ENCODE measurements around the gene BOLA2B.
"Not testable (repeated sequence)": the region's sequence is repeated elsewhere in the genome, so short reads cannot be mapped to it uniquely, and the experiment has no call there.

DNA sequence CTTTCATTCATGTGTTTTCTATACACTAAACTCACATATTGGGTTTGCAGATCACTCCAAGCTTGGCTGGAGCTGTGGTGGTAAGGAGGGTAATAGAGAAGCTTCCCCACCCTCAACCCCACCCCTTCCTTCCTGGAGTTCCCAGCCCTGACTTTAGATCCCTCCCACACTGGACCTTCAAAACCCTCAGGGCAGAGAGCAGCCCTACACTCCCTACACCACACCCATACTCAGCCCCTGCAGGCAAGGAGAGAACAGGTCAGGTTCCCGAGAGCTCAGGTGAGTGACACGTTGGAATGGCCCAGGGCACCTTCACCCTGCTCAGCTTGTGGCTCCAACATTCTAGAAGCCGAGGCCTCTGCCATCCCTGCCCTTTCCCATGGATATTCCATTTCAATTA is 5.6 kb upstream of the BOLA2B start, which contains the start of gene SULT1A3:
- not testable (repeated sequence) for TF ChIP-seq ZNF274 (IDR thresholded peaks at IDR 0.05; ENCODE audit: low read depth, low read length); SIN3A (IDR thresholded peaks at IDR 0.05; ENCODE audit: low read depth); FOSL1 (IDR thresholded peaks at IDR 0.05; ENCODE audit: low read depth); EZH2 (IDR thresholded peaks at IDR 0.05); RAD21 (IDR thresholded peaks at IDR 0.05; ENCODE audit: low read depth); POLR2AphosphoS5 (IDR thresholded peaks at IDR 0.05; ENCODE audit: low read depth, low read length); SRF (IDR thresholded peaks at IDR 0.05; ENCODE audit: low read depth)
- TF ChIP-seq, protein P1, sequence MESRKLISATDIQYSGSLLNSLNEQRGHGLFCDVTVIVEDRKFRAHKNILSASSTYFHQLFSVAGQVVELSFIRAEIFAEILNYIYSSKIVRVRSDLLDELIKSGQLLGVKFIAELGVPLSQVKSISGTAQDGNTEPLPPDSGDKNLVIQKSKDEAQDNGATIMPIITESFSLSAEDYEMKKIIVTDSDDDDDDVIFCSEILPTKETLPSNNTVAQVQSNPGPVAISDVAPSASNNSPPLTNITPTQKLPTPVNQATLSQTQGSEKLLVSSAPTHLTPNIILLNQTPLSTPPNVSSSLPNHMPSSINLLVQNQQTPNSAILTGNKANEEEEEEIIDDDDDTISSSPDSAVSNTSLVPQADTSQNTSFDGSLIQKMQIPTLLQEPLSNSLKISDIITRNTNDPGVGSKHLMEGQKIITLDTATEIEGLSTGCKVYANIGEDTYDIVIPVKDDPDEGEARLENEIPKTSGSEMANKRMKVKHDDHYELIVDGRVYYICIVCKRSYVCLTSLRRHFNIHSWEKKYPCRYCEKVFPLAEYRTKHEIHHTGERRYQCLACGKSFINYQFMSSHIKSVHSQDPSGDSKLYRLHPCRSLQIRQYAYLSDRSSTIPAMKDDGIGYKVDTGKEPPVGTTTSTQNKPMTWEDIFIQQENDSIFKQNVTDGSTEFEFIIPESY (IDR thresholded peaks at IDR 0.05; ENCODE audit: extremely low read depth, insufficient replicate concordance, low read length) = not testable (repeated sequence)
- TF ChIP-seq, protein P2, sequence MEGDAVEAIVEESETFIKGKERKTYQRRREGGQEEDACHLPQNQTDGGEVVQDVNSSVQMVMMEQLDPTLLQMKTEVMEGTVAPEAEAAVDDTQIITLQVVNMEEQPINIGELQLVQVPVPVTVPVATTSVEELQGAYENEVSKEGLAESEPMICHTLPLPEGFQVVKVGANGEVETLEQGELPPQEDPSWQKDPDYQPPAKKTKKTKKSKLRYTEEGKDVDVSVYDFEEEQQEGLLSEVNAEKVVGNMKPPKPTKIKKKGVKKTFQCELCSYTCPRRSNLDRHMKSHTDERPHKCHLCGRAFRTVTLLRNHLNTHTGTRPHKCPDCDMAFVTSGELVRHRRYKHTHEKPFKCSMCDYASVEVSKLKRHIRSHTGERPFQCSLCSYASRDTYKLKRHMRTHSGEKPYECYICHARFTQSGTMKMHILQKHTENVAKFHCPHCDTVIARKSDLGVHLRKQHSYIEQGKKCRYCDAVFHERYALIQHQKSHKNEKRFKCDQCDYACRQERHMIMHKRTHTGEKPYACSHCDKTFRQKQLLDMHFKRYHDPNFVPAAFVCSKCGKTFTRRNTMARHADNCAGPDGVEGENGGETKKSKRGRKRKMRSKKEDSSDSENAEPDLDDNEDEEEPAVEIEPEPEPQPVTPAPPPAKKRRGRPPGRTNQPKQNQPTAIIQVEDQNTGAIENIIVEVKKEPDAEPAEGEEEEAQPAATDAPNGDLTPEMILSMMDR (IDR thresholded peaks at IDR 0.05 in 2 of 3, conservative IDR thresholded peaks at IDR 0.05 in 1 of 3; ENCODE audit: borderline replicate concordance in 1 of 3, insufficient read depth in 1 of 3, low read depth in 2 of 3, low read length in 2 of 3) = not testable (repeated sequence)
- TF ChIP-seq, protein P3, sequence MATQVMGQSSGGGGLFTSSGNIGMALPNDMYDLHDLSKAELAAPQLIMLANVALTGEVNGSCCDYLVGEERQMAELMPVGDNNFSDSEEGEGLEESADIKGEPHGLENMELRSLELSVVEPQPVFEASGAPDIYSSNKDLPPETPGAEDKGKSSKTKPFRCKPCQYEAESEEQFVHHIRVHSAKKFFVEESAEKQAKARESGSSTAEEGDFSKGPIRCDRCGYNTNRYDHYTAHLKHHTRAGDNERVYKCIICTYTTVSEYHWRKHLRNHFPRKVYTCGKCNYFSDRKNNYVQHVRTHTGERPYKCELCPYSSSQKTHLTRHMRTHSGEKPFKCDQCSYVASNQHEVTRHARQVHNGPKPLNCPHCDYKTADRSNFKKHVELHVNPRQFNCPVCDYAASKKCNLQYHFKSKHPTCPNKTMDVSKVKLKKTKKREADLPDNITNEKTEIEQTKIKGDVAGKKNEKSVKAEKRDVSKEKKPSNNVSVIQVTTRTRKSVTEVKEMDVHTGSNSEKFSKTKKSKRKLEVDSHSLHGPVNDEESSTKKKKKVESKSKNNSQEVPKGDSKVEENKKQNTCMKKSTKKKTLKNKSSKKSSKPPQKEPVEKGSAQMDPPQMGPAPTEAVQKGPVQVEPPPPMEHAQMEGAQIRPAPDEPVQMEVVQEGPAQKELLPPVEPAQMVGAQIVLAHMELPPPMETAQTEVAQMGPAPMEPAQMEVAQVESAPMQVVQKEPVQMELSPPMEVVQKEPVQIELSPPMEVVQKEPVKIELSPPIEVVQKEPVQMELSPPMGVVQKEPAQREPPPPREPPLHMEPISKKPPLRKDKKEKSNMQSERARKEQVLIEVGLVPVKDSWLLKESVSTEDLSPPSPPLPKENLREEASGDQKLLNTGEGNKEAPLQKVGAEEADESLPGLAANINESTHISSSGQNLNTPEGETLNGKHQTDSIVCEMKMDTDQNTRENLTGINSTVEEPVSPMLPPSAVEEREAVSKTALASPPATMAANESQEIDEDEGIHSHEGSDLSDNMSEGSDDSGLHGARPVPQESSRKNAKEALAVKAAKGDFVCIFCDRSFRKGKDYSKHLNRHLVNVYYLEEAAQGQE (IDR thresholded peaks at IDR 0.05; ENCODE audit: low read depth) = not testable (repeated sequence)
